PC-3 (cell line): ENCODE measurements around the gene NIPSNAP2.

Source experiments
- EZH2phosphoT487 ChIP-seq: fragments of 300-600 bp; sonication (generic); IDR thresholded peaks from 2 replicates; pipeline ENCODE4 v1.6.1; 2018; ENCODE audit warnings: mild to moderate bottlenecking, antibody characterized with exemption, low read length, borderline replicate concordance
- TF ChIP-seq, protein P1 (sequence below): fragments of 300-600 bp; sonication (generic); conservative IDR thresholded peaks from 2 replicates; pipeline ENCODE4 v1.5.1; 2017; ENCODE audit warnings: antibody characterized with exemption, low read depth, mild to moderate bottlenecking, low read length

DNA sequence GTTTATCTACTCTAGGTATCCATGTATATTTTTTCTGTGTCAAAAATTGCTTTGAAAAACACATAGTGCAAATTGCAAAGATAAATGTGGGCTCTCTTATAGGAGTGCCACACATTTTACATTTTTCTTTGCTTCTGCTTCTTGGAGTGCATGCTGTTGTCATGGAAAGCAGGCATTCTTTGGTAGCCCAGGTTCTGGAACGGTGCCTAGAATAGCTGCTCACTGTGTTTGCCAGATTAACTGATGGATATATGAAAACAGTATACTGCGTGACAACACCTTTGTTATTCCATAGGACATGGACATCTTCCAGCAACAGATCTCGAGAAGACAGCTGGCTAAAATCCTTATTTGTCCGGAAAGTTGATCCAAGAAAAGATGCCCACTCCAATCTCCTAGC, 13.4 kb downstream of the NIPSNAP2 start:
- TF ChIP-seq, protein P1, sequence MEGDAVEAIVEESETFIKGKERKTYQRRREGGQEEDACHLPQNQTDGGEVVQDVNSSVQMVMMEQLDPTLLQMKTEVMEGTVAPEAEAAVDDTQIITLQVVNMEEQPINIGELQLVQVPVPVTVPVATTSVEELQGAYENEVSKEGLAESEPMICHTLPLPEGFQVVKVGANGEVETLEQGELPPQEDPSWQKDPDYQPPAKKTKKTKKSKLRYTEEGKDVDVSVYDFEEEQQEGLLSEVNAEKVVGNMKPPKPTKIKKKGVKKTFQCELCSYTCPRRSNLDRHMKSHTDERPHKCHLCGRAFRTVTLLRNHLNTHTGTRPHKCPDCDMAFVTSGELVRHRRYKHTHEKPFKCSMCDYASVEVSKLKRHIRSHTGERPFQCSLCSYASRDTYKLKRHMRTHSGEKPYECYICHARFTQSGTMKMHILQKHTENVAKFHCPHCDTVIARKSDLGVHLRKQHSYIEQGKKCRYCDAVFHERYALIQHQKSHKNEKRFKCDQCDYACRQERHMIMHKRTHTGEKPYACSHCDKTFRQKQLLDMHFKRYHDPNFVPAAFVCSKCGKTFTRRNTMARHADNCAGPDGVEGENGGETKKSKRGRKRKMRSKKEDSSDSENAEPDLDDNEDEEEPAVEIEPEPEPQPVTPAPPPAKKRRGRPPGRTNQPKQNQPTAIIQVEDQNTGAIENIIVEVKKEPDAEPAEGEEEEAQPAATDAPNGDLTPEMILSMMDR = no peak
- no peak for TF ChIP-seq EZH2phosphoT487
